Naive B cell (primary cell): ENCODE measurements around the gene TGFA. TPM values are rescaled to one million over a fixed set of nuclear protein-coding genes. Genes with fewer than 3 reads are reported as not detected.
A peak's percentile ranks its signal among the peaks of the same experiment; 100 is the strongest.

ENCODE experiments used
- ATAC-seq, 2 donors: fragments of 150-1000 bp; cut with Tn5 transposase; 2 replicates each; pipeline ENCODE4 v1.10.0; 2021; ENCODE audit warnings: low read depth in 2 of 2, mild to moderate bottlenecking in 2 of 2, moderate library complexity in 2 of 2
- DNase-seq: peaks from one replicate; pipeline ENCODE4 v3.0.0; 2022
- H3K27ac Mint-ChIP-seq, 6 donors: one replicate each; pipeline ENCODE4 v1.8.0; 2020 to 2022; ENCODE audit warnings: mild to moderate bottlenecking in 6 of 6, mixed read lengths in 6 of 6, moderate library complexity in 5 of 6, inconsistent platforms in 2 of 6
- H3K27me3 Mint-ChIP-seq, 3 donors: one replicate each; pipeline ENCODE4 v1.8.0; 2021 to 2022; ENCODE audit warnings: mixed read lengths in 3 of 3, mild to moderate bottlenecking in 1 of 3
- H3K36me3 Mint-ChIP-seq, 2 donors: one replicate each; pipeline ENCODE4 v1.8.0; 2020 to 2022; ENCODE audit warnings: mixed read lengths in 2 of 2, inconsistent platforms in 1 of 2, mild to moderate bottlenecking in 1 of 2
- H3K4me1 Mint-ChIP-seq, 3 donors: one replicate each; pipeline ENCODE4 v1.8.0; 2020 to 2022; ENCODE audit warnings: mixed read lengths in 3 of 3, inconsistent platforms in 1 of 3, mild to moderate bottlenecking in 1 of 3, moderate library complexity in 1 of 3
- H3K4me3 Mint-ChIP-seq, 8 donors: one replicate each; pipeline ENCODE4 v1.8.0; 2020 to 2022; ENCODE audit warnings: mild to moderate bottlenecking in 8 of 8, mixed read lengths in 8 of 8, moderate library complexity in 8 of 8, inconsistent platforms in 2 of 8
- H3K9me3 Mint-ChIP-seq, 7 donors: one replicate each; pipeline ENCODE4 v1.8.0; 2020 to 2022; ENCODE audit warnings: mixed read lengths in 7 of 7, mild to moderate bottlenecking in 5 of 7, inconsistent platforms in 2 of 7, moderate library complexity in 1 of 7
- polyA plus RNA-seq, 6 donors: library from polyadenylated mRNA; unstranded; fragments of 300-500 nt; fragmentation: Illumina TruSeq; gene quantifications; one replicate each; pipeline ENCODE4 v1.2.3, GENCODE V29; 2021; ENCODE audit warnings: low read depth in 6 of 6

Gene TGFA
- polyA plus RNA-seq, 6 donors from 2014 or later: not detected

- H3K36me3 Mint-ChIP-seq: peaks cover 0 to 4% of the 10 kb centered on the region in 2 donors
- no peak for DNase-seq
- H3K9me3 Mint-ChIP-seq: peaks cover 0 to 4% (median 0%) of the 10 kb centered on the region in 7 donors
- peaks cover 9 to 18% (median 11%) of the 10 kb centered on the region in 3 donors for H3K27me3 Mint-ChIP-seq
- no peak overlapping the region for H3K27ac Mint-ChIP-seq
- peaks cover 6 to 9% (median 7%) of the 10 kb centered on the region in 3 donors for H3K4me1 Mint-ChIP-seq
- no peak for ATAC-seq
- H3K4me3 Mint-ChIP-seq: no peak overlapping the region
Observed at GRCh38 chr2:70528929-70529328, 24.7 kb downstream of the TGFA start.

DNA sequence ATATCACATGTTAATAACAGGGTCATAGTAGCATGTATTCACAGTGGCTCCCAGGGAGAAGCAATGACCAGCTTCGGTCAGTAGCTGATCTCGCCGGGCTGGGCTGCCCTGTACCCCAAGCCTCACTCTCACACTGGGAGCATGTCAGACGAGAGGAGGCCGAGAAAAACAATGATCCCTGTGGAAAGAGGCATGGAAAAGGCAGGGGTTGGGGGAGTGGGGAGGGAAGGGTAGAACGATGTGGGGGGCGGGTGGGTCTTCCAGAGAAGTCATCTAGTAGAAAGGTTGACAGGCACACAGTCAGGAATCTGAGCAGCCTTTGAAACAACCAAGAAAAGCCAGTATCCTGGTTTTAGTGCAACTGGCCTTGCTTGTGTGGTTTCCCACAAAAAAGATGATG, 25.4 kb downstream of the TGFA start:
- no peak overlapping the region for H3K4me3 Mint-ChIP-seq
- H3K27ac Mint-ChIP-seq: no peak overlapping the region
- H3K9me3 Mint-ChIP-seq: peaks cover 0 to 4% (median 0%) of the 10 kb centered on the region in 7 donors
- ATAC-seq (no peak), DNase-seq (no peak)
- peaks cover 6 to 9% (median 7%) of the 10 kb centered on the region in 3 donors for H3K4me1 Mint-ChIP-seq
- peaks cover 0 to 4% of the 10 kb centered on the region in 2 donors for H3K36me3 Mint-ChIP-seq
- H3K27me3 Mint-ChIP-seq: peaks cover 8 to 17% (median 13%) of the 10 kb centered on the region in 3 donors

- Mint-ChIP-seq H3K27ac (no peak overlapping the region), H3K4me1 (peaks cover 6 to 9% (median 7%) of the 10 kb centered on the region in 3 donors), H3K4me3 (no peak overlapping the region), H3K9me3 (peaks cover 0 to 4% (median 0%) of the 10 kb centered on the region in 7 donors), H3K27me3 (peaks cover 8 to 17% (median 13%) of the 10 kb centered on the region in 3 donors), H3K36me3 (peaks cover 0 to 4% of the 10 kb centered on the region in 2 donors)
- no peak for ATAC-seq
- DNase-seq: no peak
Observed at GRCh38 chr2:70527447-70528080, 26.1 kb downstream of the TGFA start.

DNA sequence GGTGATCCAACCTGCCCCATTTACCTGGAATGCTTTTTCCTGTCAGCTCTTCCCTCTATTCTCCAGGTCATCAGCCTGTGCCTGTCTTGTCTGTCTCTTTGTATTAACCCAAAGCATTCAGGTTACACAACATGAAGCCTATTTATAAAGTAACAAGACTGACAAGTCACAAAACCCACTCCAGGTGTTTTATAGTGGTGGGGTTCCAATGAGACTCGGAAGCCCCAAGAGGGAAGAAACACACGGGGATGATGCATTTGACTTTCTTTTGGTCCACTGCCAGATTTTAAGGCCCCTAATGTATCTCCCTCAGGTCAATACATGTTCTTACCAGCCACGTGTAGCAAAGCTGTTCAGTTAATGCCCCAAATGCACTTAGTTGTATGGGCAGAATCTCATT, 27.5 kb downstream of the TGFA start:
- no peak overlapping the region for H3K4me3 Mint-ChIP-seq
- no peaks in the 10 kb centered on the region for H3K36me3 Mint-ChIP-seq
- H3K27me3 Mint-ChIP-seq: peaks cover 8 to 13% (median 9%) of the 10 kb centered on the region in 3 donors
- H3K4me1 Mint-ChIP-seq: no peaks in the 10 kb centered on the region
- ATAC-seq (no peak), DNase-seq (no peak)
- H3K27ac Mint-ChIP-seq: no peak overlapping the region
- no peaks in the 10 kb centered on the region for H3K9me3 Mint-ChIP-seq

- no peaks in the 10 kb centered on the region for H3K4me1 Mint-ChIP-seq
- DNase-seq: no peak
- no peak overlapping the region for H3K4me3 Mint-ChIP-seq
- H3K27me3 Mint-ChIP-seq: peaks cover 8 to 13% (median 9%) of the 10 kb centered on the region in 3 donors
- no peaks in the 10 kb centered on the region for H3K9me3 Mint-ChIP-seq
- no peak for ATAC-seq
- H3K27ac Mint-ChIP-seq: no peak overlapping the region
- no peaks in the 10 kb centered on the region for H3K36me3 Mint-ChIP-seq
Observed at GRCh38 chr2:70525032-70525431, 28.6 kb downstream of the TGFA start.

DNA sequence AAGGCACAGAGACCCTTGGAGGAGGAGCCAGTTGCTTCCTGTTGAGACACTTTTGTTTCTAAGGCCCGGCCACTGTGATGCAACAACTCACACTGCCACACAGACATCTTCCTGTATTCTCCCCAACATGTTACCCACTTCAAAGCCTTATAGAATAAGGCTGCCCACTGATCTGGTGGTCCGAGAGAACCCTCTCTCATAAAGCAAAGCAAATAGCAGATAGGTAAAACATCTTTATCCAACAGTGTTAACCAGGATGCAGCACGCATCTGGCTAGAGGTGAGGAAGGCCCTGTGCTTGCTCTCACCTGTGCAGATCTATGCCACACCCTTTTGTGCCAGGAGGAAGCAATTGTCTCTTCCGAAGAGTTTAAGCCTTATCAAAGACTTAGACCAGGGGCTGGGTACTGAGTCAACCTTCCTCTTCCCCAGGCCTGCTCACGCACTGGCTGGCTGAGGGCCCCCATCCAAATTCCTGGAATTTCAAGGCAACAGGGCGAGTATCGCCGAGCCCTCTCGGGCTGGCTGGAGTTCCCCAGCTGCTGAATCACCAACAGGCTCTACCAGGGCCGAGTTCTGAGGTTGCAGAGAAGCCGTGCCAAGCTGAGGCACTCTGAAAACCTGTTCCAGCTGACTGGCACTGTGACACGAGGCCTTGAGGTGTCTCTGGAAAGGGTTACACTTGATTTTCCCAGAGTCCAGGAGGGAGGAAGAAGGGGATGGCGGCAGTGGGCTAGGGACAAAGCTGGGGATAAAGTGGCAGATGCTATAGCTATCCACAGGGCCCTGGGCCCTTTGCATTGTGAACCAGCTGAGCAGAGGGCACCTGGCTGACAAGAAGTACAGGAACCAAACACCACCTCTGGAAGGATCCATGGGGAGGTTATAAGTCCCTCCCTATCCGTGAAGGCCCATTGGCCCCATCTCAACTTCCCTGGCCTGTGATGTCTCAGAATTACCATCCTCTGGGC, 29.3 kb downstream of the TGFA start:
- no peak for DNase-seq
- Mint-ChIP-seq H3K4me3 (no peak overlapping the region), H3K9me3 (no peaks in the 10 kb centered on the region), H3K4me1 (no peaks in the 10 kb centered on the region), H3K27me3 (peaks cover 8 to 9% (median 8%) of the 10 kb centered on the region in 3 donors), H3K27ac (no peak overlapping the region), H3K36me3 (no peaks in the 10 kb centered on the region)
- no peak for ATAC-seq

GRCh38 chr2:70523672-70523995, 30.0 kb downstream of the TGFA start:
- Mint-ChIP-seq H3K4me3 (no peak overlapping the region), H3K36me3 (no peaks in the 10 kb centered on the region), H3K27ac (no peak overlapping the region), H3K9me3 (no peaks in the 10 kb centered on the region), H3K27me3 (peaks cover 3 to 12% (median 10%) of the 10 kb centered on the region in 3 donors), H3K4me1 (no peaks in the 10 kb centered on the region)
- no peak for ATAC-seq
- no peak for DNase-seq

DNA sequence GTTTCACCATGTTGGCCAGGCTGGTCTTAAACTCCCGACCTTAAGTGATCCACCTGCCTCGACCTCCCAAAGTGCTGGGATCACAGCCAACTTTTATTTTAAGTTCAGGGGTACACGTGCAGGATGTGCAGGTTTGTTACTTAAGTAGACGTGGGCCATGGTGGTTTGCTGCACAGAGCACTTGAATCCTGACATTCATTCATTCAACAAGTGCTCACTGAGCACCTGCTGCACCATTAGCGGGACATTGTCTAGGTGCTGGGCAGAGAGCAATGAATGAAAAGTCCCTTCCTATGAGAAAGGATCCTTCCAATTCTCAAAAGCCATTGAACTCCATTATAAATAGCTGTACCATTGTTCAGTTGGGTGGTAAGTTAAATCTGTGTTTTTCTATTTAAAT, 31.0 kb downstream of the TGFA start:
- H3K36me3 Mint-ChIP-seq: no peaks in the 10 kb centered on the region
- H3K9me3 Mint-ChIP-seq: no peaks in the 10 kb centered on the region
- H3K4me3 Mint-ChIP-seq: no peak overlapping the region
- no peak overlapping the region for H3K27ac Mint-ChIP-seq
- no peaks in the 10 kb centered on the region for H3K4me1 Mint-ChIP-seq
- peaks cover 3 to 14% (median 13%) of the 10 kb centered on the region in 3 donors for H3K27me3 Mint-ChIP-seq
- ATAC-seq (no peak), DNase-seq (no peak)

DNA sequence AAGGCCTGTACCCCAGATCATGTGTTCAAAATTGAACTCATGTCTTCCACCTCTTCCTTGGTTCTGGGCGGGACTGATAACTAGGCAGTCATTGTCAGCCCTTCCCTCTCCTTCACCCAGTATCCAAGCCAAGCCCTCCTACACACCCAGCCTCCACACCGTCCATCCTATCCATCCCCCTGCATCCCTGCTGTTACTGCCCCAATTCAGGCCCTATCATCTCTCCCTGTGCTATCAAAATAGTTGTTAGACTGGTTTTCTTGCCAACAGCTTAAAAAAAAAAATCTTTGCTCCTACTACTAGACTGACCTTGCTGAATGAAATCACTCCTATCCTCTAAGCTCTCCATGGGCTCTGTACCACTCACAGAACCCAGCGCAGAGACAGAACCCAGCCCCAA, 32.8 kb downstream of the TGFA start:
- Mint-ChIP-seq H3K27ac (peak overlapping the region in 1 of 6 donors; percentile 2), H3K36me3 (no peaks in the 10 kb centered on the region), H3K9me3 (no peaks in the 10 kb centered on the region), H3K27me3 (peaks cover 0 to 14% (median 13%) of the 10 kb centered on the region in 3 donors), H3K4me3 (no peak overlapping the region), H3K4me1 (peaks cover 0 to 9% (median 0%) of the 10 kb centered on the region in 3 donors)
- no peak for ATAC-seq
- DNase-seq: no peak

GRCh38 chr2:70519453-70519852, 34.2 kb downstream of the TGFA start:
- DNase-seq: no peak
- ATAC-seq: no peak
- Mint-ChIP-seq H3K4me1 (peaks cover 0 to 9% (median 0%) of the 10 kb centered on the region in 3 donors), H3K27me3 (peaks cover 0 to 14% (median 13%) of the 10 kb centered on the region in 3 donors), H3K27ac (no peak overlapping the region), H3K36me3 (no peaks in the 10 kb centered on the region), H3K4me3 (no peak overlapping the region), H3K9me3 (no peaks in the 10 kb centered on the region)

DNA sequence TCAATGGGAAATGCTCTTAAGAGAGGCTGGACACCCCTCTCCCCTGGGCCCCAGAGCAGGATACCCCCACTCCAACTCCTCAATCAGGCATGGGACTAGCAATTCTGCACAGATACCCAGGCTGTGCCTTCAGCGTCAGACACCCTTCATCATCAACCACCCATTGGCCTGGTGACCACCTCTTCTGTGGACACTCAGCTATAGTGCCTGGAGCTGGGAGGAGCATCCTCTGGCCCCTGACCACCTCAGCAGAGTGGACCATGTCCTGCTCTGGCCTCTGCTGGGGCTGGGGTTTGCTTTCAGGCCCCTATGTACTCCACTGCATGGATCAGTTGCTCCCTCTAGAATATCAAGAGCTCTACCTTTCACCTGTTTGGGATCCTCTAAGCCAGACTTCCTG, 35.1 kb downstream of the TGFA start:
- H3K9me3 Mint-ChIP-seq: no peaks in the 10 kb centered on the region
- peak overlapping the region in 1 of 6 donors; percentile 78 for H3K27ac Mint-ChIP-seq
- H3K27me3 Mint-ChIP-seq: peaks cover 0 to 13% (median 9%) of the 10 kb centered on the region in 3 donors
- peak overlapping the region in 1 of 8 donors; percentile 18 for H3K4me3 Mint-ChIP-seq
- peaks cover 0 to 9% (median 0%) of the 10 kb centered on the region in 3 donors for H3K4me1 Mint-ChIP-seq
- H3K36me3 Mint-ChIP-seq: no peaks in the 10 kb centered on the region
- DNase-seq: no peak
- ATAC-seq: no peak

GRCh38 chr2:70517804-70518203, 35.8 kb downstream of the TGFA start:
- H3K36me3 Mint-ChIP-seq: no peaks in the 10 kb centered on the region
- H3K27me3 Mint-ChIP-seq: peaks cover 0 to 13% (median 9%) of the 10 kb centered on the region in 3 donors
- DNase-seq (no peak), ATAC-seq (no peak)
- no peak overlapping the region for H3K27ac Mint-ChIP-seq
- H3K4me3 Mint-ChIP-seq: no peak overlapping the region
- peaks cover 0 to 9% (median 0%) of the 10 kb centered on the region in 3 donors for H3K4me1 Mint-ChIP-seq
- H3K9me3 Mint-ChIP-seq: no peaks in the 10 kb centered on the region

DNA sequence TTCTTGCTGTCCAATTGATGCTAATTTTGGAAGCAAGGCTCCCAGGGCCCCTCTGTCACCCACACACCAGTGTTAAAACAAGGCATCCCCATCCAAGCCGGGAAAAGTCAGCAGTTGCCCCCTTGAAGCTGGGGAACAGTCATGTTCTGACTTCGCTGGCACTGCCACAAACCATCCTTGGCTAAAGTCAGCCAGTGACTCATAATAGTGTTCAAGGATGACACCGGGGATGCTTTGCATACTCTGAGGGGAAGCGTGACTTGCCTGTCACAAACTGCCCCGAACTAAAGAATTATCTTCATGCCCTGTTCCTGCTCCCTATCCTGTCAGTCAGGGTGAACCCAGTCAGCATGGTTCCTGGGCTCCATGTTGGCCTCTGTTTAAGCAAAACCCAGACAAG, 37.0 kb downstream of the TGFA start:
- Mint-ChIP-seq H3K27me3 (peaks cover 0 to 13% (median 9%) of the 10 kb centered on the region in 3 donors), H3K9me3 (no peaks in the 10 kb centered on the region), H3K4me3 (no peak overlapping the region), H3K4me1 (peaks cover 0 to 9% (median 0%) of the 10 kb centered on the region in 3 donors), H3K36me3 (no peaks in the 10 kb centered on the region), H3K27ac (peak overlapping the region in 1 of 6 donors; percentile 15)
- peak; percentile 48 to 68 for ATAC-seq
- no peak for DNase-seq
